HS-5 (cell line): Measurements from ENCODE around the gene HDAC10.

ENCODE experiments used
- DNase-seq: peaks from one replicate; pipeline ENCODE4 v3.0.0-alpha.2; 2012; ENCODE audit warnings: low read depth

The HDAC10 gene

DNA sequence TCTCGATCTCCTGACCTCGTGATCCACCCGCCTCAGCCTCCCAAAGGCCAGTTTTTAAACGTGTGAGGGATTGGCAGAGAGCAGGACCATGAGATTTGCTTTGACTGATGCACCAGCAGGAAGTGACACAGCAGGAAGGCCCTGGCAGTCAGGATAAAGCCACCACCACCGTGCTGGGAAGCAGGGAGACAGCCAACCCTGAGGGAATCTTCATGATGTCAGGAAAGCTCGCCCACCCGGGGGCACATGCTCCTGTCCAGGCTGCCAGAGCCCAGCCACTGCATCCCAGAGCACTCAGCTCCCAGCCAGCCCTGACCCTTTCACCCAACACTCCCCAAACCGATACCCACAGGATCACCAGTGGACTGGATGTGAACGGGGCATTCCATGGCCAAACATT lies 12.3 kb downstream of the HDAC10 start:
- no peak for DNase-seq

DNA sequence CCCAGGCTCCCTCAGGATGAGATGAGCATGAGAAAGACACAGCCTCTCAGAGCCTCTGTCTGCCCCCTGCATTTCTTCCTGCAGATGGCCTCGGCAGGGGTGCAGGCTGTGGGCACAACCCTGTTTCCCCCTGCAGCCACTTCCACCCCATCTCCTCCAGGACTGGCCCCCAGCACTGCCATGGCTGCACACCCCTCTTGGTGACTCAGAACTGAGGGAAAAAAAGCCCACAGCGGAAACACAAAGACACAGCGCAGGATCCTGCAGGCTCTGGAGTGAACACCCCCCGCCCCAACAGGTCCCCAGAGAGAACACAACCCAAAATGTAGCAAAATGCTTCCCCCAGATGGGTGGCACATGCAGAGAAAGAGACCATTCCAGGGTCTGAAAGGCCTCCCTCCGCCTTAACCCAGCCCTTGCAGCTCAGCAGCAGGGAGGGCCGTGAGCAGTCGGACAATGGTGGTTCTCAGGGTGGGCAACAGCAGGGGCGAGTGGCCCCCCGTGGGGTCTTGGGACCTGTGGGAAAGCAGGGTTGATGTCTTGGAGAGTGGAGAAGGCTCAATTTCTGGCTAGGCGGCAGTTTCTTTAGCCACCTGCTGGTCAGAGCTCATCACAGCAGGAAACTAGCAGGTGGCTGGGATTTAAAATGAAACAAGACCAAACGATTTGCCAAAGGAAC lies 14.2 kb downstream of the HDAC10 start:
- no peak for DNase-seq

DNA sequence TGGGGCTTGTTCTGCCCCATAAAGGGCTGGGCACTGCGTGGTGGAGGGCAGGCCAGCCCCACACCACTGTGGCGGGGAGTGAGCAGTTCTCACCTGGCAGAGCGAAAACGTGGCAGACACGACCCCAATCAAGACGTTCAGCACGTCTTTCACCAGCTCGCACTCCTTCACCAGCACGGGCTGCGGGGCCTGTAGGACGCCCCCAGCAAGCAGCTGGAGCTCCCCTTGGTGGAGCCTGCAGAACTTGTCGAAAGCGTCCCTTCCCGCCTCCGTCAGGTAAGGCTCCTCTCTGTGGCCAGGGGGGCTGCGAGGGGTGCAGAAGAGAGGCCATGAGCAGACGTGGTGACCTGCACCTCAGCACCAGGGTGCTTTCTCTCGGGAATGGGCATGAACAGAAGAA lies 17.8 kb downstream of the HDAC10 start:
- no peak for DNase-seq

DNA sequence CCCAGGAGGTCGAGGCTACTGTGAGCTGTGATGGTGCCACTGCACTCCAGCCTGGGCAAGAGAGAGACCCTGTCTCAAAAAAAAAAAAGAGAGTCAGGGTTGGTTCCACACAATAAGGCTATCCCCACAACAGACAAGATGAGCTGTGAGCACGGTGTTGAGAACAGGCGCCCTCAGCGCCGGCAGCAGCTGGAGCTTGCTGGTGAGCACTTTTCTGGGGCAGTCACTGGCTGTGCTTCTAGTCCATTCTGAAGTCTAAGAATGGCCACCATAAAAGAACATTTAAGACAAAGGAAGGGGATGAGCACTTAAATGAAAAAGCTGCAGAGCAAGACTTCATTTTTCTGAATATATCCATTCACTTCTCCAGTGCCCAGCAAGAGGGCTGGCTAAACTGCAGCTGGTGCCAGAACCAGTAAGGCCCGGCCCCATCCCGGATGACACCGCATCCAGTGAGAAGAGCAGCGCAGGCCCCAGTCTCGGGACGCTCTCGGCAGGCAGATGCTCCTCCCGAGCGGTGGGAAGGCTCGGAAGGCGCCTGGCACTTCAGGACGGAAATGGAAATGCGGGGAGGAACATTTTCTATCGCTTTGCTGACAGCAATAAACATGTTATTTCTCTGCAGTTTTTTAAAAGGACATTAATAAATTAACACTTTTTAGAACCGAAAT lies 18.4 kb downstream of the HDAC10 start:
- DNase-seq, result no peak

DNA sequence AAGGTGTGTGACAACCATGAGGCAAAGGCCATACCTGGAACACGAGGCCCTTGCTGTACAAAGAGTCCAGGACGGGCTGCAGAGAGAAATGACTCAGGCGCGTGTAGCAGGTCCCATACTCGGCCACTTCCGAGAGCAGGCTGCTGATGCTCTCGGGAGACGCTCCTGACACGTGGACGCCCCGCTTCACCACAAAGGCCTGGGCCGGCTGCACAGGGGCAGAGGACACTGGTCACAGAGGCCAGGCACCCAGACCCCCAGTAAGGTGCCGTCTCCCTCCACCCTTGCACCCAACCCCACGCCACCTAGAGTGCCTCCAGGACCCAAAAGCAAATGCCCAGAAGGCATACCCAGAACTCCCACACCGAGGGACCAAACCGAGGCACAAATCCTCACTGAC lies 21.7 kb downstream of the HDAC10 start:
- DNase-seq, result no peak

DNA sequence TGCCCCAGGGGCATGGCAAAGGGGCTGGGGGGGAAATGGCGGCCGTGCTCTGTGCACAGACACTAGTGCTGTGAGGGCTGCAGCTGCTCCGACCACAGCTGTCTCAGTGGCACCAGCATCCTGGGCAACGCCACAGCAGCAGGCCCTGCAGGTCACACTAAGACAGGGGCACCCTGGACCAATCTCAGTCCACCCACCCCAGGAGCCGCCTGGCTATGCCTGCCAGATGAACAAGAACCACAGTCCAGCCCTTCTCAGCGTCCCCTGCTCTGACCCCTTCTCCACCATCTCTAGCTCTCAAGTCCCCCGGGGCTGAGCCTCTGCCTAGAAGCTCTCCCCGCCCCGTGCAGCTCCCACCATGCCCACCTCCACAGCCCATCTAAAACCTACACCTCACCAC lies 22.7 kb downstream of the HDAC10 start:
- no peak for DNase-seq

DNA sequence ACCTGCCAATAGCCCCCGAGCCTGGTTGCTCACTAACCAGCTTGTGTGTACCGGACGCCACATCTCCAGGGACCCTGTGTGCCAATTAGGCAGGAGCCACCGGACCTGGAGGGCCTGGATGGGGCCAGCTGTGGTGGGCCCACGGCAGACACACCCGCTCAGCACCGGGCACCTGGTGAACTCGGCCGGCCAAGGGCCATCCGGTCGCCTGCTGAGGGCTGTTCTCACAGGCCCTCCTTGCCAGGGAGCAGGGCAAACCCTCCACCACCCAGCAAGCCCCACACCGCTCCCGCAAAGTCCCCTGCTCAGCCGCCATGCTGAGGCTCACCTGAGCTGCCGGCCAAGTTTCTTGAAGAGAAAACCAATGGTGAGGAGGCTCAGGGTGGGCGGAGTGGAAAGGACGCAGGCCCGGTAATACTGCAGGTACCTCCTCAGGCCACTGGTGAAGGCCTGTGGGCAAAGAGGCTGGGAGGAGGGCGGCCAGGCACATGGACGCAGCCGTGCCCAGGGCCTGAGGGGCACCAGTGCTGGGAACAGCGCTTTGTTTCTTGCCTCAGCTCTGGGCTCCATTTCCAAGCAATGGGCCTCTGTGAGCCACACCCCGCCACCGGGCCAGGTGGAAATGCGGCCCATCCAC lies 23.4 kb downstream of the HDAC10 start:
- no peak for DNase-seq

DNA sequence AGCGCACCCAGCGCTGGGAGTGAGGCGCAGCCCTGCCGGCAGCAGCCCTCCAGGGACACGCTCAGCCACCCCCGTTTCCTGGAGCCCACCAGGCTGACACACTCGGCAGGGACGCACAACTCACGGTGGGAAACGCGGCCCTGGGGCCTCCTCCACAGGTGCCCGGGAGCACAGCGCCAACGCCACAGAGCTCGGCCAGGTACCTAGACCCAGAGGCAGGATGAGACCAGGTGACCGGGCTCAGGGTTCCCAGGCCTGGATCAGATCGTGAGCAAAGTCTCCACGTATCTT lies 24.2 kb downstream of the HDAC10 start:
- no peak for DNase-seq

DNA sequence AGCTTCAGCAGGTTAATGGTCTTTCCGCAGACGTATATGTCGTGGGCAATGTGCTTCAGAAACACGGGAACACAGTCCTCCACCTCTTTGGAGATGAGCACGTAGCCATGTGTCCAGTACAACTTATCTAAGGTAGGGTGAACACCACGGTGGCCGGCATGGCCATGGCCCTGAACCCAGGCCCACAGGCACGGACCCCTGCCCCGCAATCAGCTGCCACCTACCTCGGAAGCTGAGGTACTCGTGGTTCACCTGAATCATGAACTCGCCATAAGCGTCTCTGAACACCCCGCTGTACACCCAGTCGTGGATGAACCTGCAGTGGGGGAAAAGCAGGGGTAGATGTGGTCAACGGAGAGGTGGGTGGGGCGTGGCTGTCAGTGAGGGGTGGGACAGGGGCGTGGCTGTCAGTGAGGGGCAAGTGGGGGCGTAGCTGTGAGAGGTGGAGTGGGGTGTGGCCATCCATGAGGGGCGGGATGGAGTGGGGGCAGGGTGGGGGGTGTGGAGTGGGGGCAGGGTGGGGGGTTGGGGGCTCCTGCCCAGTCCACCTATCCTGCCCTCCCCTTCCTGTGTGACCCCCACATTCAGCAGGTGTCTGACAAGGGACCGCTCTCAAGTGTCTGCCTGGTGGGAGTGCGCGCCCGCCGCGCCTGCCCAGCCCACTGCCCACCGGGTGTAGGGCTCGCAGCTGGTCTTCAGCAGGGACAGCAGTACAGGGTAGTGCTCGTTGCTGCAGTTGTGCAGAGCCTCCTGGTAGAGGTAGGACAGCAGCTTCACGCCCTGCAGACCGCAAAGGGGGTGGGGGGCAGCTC lies 24.8 kb downstream of the HDAC10 start:
- DNase-seq, result no peak

DNA sequence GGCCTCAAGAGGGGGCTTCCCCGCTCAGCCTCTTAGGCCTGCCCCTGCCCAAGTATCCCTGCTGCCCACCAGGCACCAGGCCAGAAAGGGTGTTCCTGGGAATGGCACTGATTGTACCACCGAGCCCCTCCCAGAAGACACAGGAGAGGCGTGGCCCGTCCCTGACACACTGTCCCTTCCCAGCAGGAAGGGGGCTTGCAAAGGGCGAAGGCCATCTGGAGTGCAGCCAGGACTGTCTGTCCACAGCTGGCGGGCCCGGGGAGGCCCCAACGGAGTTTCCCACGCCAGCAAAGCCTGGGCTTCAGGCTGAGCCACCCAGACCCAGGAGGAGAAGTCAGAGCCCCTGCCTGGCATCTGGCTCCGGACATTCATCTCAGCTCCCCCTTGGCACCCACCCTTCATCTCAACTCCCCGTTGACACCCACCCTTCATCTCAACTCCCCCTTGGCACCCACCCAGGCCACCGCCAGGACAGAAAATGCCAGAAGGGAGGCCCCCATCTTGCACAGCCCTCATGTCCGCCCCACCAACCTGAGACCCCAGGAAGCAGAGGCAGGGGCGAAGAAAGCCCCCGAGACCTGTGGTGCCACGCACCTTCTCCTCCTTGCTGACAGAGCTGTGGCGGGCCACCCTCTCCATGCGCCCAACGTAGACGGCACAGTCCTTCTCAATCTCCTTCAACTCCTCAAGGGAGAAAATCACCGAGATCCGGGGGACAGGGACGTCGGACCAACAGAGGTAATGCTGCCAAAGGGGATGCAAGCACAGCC lies 25.7 kb downstream of the HDAC10 start:
- DNase-seq, result no peak

DNA sequence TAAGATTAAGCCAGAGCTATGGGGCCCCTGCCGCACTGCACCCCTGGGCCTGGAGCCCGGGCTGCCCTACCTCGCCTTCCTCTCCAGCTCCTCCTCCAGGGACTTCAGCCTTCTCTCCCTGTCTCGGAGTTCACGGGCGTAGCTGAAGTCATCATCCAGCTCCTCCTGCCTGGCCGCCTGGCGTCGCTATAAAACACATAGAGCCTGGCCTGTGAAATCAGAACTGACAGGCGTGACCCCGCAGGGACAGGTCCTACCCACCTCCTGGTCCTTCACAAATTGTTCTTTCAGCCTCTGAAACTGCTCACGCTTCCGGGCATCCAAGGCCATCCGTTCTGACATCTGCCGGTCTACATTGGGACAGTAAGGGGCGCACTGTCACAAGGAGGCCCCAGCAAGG lies 27.0 kb downstream of the HDAC10 start:
- DNase-seq, result no peak

DNA sequence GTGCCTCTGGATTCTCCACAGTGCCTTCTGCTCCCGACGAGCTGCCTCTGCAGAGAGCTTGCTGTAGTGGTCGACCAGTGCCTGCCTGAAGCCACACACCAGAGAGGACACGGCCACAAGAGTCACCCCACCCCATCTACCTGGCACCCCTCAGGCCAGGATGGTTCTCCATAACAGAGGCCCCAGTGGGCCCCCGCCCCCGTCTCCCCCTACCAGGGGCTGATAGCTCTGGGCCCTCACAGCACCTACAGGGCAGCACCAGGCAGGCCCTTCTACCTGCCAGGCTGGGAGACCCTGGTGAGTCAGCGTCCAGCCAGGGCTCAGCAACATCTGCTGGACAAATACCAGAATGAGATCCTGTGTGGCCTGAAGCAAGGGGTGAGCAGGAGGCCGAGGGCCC lies 28.6 kb downstream of the HDAC10 start:
- no peak for DNase-seq

DNA sequence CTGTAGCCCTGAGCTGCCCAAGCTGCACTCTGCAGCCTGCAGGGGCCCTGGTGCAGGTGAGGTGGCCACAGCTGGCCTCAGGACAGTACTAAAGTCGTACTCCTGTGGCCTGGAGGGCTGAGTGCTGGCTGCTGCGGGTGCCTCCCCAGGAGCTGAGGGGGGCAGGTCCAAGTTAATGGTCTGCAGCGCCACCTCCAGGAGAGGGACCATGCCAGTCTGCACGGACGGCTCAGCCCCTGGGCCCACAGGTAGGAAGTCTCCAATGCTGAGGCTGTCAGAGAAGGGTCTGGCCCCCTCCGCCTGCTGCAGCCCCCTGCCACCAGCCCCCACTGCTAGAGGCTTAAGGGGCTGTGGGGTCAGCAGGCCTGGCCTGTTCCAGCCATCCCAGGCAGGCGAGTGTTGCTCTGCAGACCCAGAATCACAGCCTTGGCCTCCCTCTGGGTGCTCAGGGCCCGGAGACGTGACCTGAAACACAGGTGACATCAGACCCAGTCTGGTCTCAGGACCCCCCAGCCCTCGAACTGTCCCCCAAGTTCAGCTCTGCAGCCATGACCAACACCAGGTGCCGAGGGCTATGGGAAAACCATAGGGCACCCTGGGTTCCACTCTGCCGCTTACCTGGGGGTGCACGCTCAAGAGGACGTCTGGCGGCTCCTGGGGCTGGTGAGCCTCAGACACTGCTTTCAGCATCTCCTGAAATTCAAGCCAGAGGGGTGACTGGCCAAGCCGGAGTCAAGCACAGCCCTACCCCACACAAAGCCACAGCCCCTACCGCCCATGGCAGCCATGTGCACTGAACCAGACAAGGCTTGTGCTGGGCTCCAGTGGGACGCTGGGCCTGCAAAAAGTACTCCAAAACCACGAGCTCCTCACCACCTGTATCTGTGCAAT lies 29.4 kb downstream of the HDAC10 start:
- no peak for DNase-seq

DNA sequence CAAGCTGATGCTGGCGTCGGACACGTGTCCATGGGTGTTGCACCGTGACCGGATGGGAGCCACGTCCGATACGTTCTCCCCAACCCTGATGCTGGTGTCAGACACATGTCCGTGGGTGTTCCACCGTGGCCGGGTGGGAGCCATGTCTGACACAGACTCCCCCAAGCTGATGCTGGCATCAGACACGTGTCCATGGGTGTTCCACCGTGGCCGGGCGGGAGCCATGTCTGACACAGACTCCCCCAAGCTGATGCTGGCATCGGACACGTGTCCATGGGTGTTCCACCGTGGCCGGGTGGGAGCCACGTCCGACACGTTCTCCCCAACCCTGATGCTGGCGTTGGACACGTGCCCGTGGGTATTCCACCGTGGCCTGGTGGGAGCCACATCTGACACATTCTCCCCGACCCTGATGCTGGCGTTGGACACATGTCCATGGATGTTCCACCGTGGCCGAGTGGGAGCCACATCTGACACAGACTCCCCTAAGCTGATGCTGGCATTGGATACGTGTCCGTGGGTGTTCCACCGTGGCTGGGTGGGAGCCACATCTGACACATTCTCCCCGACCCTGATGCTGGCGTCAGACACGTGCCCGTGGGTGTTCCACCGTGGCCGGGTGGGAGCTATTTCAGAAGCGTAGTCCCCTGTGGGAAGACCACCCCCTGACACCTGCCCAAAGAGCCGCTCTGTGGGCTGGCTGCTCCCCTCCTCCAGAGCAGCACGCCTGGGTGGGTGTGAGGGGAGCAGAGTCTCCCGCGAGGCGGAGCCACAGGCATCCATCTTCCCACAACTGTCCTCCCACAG lies 30.3 kb downstream of the HDAC10 start:
- no peak for DNase-seq

DNA sequence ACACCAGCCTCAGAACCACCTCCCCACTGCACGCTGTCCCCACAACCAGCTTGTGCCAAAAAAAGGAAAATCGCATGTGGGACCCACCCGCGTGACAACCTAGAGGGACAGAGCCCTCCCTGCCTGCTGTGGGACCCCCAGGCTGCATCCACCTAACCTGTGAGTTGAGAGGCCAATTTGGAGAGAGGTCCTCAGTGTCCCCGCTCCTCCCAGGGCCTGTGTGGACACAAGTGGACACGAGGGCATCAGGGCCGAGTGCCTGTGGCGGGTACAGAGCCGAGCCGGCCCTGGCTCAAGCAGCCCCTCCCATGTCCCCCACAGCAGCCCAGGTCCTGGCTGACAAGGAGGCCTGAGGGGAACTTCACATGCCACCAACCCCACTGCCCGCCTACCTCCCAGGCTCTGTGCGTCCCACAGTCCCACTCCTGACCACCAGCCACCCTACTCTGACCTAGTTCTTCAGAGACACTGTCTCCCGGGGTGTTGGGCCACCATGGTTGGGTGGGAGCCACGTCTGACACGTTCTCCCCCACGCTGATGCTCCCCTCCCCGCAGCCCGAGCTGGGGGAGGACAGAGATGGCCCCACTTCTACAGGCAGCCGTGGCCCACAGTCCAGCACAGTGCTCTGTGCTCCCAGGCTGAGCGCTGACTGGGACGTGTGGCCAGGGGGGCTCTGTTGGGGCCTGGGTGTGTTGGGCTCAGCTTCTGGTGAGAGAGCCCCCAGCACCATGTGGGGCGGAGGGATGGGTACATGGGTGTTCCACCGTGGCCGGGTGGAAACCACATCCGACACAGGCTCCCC lies 31.1 kb downstream of the HDAC10 start:
- no peak for DNase-seq

DNA sequence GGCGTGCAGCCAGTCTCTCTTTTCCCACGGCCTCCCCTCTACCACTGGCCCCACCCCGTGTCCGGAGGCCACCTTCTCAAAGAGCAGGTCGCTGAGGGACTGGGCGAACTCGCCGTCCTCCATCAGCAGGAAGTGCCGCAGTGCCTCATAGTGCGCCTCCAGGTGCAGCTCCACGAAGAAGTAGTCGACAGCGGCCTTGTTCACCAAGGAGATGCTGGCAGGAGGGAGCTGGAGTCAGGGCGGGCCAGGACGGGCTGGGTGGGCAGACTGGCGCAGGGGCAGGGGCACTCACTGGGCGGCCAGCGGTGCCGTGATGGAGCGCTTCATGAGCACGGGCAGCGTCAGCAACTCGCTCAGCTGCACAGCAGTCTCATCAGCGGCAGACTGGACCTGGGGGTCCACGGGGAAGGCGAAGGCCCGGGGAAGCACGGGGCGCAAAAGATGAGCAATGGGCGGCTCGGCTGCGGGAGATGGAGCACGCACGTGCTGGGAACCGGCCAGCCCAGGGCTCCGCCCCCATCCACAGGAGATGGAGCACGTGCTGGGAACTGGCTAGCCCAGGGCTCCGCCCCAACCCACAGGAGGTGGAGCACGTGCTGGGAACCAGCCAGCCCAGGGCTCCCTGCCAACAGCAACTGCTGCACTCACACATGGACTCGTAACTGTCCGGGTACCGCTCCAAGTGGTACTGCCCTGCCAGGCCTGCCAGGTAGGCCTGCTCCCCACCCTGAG lies 31.9 kb downstream of the HDAC10 start:
- DNase-seq, result no peak

DNA sequence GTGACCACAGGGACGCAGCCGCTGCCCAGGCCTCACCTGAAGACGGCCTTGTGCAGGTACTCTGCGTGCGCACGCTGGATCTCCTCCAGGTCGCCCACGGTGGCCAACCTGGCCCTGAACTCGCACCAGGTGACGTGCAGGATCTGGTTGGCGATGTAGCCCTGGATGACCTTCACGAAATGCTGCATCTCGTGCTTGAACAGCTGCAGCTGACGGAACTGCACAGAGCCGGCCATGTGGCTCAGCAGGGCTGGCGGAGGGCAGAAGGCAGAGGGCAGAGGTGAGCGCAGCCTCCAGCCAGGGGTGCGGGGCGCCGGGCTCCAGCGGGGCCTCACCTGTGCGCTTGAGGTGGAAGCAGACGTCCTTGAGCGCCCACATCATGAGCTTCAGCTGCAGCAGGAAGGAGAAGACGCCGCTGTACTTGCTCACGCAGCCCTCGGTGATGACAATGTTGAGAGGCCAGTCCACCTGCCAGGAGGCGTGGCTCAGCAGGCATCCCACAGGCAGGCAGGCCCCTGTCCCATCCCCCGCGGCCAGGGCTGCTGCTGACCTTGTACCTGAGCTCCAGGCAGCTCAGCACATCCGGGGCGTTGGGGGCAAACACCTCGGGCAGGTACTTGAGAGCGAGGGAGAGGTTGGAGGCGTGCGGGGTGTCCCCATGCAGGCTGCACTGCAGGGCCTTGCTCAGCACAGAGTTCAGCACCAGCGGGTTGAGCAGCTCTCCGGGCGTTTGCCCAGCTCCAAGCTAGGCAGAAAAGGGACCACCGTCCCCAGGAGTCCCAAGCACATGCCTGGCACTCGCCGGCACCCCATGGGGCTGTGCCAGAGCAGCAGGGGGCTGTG lies 32.7 kb downstream of the HDAC10 start:
- DNase-seq, result no peak
